GM12864 (cell line): ENCODE results near the gene GSK3A.

ENCODE experiments used
- DNase-seq: peaks from one replicate; pipeline ENCODE4 v3.0.0-alpha.2; 2011; ENCODE audit warnings: low read depth
- H3K4me3 ChIP-seq: 2 replicates; pipeline ENCODE4 v1.5.1; 2011; ENCODE audit warnings: mild to moderate bottlenecking, low read depth, low read length, control low read depth
- TF ChIP-seq, protein P1 (sequence below): IDR thresholded peaks from 2 replicates; pipeline ENCODE4 v1.5.1; 2011; ENCODE audit warnings: low read depth, mild to moderate bottlenecking, moderate library complexity, low read length, control low read depth, inconsistent platforms; ENCODE audit errors: missing control alignments

The GSK3A gene

DNA sequence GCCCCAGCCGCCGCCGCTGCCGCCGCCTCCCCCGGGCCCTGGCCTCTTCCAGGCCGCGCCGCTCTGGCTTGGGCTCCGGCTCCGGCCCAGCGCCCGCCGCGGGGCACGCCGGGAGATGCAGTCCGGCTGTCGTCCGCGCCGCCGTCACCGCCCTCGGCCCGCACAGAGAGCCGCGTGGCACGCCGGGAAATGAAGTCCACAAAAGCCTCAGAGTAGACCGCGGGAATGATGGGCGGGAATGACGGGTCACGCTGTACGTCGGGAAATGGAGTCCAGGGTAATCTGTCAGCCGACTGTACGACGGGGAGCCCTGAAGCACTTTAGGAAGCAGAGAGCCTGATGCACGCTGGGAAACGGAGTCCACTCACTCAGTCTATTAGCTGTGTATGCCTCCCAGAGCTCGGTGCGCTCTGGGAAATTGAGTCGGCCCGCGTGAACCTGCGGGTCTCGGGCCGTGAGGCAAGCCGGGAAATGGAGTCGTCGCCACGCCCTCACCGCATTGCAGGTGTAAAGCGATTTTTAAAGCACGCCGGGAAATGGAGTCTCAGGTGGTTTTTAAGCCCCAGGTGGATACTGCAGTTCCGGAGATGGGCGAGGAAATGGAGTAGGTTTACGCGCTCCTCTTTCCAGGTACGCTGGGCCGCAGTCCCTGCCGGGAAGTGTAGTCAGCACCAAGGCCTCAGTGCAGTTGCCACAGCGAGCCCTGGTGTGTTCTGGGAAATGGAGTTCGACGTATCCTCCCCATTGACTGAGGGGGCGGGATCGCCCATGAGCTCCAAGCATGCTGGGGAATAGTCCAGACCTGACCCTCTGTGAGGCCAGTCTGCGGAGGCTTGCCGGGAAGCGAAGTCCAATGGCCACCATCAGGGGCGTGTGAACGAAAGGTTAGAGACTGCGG, at the start of gene GSK3A:
GSK3A (minus strand) TSS at position 91 of the 898 bp plus-strand sequence. CDS start 137 bp downstream, outside the sequence.
- peak within 1 kb of the TSS; percentile 69 for H3K4me3 ChIP-seq
- TF ChIP-seq, protein P1, sequence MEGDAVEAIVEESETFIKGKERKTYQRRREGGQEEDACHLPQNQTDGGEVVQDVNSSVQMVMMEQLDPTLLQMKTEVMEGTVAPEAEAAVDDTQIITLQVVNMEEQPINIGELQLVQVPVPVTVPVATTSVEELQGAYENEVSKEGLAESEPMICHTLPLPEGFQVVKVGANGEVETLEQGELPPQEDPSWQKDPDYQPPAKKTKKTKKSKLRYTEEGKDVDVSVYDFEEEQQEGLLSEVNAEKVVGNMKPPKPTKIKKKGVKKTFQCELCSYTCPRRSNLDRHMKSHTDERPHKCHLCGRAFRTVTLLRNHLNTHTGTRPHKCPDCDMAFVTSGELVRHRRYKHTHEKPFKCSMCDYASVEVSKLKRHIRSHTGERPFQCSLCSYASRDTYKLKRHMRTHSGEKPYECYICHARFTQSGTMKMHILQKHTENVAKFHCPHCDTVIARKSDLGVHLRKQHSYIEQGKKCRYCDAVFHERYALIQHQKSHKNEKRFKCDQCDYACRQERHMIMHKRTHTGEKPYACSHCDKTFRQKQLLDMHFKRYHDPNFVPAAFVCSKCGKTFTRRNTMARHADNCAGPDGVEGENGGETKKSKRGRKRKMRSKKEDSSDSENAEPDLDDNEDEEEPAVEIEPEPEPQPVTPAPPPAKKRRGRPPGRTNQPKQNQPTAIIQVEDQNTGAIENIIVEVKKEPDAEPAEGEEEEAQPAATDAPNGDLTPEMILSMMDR = no peak
- peak; percentile 98 for DNase-seq

DNA sequence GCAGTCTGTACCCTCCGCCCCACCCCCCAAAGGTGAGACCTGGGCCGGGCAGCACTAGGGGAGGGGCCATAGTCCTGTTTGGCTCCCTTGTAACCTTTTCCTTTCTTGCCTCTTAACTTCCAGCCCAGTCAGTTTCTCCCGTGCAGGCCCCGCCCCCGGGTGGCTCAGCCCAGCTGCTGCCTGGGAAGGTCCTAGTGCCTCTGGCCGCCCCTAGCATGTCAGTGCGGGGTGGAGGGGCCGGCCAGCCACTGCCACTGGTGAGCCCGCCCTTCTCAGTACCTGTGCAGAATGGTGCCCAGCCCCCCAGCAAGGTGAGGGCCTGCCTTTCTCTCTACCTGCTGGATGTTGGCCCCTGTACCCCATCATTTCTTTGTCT, 49.0 kb upstream of the GSK3A start:
- H3K4me3 ChIP-seq = no peak overlapping the region
- DNase-seq = no peak
- TF ChIP-seq, protein P1 = no peak

DNA sequence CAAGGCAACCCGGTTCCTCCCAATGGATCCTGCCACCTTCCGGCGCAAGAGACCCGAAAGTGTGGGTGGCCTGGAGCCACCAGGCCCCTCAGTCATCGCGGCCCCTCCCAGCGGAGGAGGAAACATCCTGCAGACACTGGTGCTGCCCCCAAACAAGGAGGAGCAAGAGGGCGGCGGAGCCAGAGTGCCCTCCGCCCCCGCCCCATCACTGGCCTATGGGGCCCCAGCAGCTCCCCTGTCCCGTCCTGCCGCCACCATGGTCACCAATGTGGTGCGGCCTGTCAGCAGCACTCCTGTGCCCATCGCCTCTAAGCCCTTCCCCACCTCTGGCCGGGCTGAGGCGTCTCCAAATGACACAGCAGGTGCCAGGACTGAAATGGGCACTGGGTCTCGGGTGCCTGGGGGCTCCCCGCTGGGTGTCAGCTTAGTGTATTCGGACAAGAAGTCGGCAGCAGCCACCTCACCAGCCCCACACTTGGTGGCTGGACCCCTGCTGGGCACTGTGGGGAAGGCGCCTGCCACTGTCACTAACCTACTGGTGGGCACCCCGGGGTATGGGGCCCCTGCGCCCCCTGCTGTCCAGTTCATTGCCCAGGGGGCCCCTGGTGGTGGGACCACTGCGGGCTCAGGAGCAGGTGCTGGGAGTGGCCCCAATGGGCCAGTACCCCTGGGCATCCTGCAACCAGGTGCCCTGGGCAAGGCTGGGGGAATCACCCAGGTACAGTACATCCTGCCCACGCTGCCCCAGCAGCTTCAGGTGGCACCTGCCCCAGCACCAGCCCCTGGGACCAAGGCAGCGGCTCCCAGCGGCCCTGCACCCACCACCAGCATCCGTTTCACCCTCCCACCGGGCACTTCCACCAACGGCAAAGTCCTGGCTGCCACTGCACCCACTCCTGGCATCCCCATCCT, 48.4 kb upstream of the GSK3A start:
- no peak overlapping the region for H3K4me3 ChIP-seq
- DNase-seq = no peak
- TF ChIP-seq, protein P1 = peak; percentile 67

DNA sequence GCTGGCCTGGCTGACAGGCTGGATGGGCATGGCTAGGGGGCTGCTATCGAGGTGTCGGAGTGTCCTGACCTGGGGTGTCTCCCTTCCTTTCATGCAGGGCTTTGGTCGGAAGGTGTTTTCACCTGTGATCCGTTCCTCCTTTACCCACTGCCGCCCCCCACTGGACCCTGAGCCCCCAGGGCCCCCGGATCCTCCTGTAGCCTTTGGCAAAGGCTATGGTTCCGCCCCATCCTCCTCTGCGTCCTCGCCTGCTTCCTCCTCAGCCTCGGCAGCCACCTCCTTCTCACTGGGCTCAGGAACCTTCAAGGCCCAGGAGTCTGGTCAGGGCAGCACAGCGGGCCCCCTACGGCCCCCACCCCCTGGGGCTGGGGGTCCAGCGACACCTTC, 47.7 kb upstream of the GSK3A start:
- no peak overlapping the region for H3K4me3 ChIP-seq
- TF ChIP-seq, protein P1 = no peak
- DNase-seq = no peak

DNA sequence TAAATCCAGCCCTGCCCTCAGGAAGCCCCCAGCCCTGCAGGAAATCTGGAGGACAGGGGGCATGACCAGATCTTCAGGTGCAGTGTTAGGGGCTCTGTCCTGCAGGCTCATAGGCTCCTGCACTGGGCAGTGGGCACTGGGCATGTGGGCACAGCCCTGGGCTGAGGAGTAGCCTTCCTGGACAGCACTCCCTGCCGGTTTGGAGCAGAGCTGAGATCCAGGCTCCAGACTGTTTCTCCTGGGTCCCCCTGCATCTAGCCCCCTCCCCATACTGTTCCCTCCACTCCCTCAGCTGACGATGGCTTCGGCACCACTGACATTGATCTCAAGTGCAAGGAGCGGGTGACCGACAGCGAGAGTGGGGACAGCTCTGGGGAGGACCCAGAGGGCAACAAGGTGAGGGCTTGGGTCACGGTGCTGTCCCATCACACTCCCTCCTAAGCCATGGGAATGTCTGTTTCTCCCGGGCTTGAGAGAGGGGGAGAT, 47.2 kb upstream of the GSK3A start:
- no peak for DNase-seq
- no peak overlapping the region for H3K4me3 ChIP-seq
- TF ChIP-seq, protein P1 = no peak

DNA sequence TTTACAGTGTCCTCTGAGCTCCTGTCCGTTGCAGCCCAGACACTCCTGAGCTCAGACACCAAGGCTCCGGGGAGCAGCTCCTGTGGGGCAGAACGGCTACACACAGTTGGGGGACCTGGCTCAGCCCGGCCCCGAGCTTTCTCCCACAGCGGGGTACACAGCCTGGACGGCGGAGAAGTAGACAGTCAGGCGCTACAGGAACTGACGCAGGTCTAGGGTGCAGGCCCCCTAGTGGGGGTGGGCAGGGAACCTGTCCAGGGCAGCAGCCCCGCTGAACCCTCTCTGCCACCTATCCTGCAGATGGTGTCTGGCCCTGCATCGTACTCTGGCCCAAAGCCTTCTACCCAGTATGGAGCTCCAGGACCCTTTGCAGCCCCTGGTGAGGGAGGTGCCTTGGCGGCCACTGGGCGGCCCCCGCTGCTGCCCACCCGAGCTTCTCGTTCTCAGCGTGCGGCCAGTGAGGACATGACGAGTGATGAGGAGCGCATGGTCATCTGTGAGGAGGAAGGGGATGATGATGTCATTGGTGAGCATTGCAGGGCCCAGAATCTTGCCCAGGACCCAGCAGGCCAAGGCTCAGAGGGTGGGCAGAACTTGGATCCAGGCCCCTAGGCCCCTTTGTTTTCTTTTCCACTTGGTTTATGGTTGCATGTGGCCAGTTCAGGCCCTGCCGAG, 46.6 kb upstream of the GSK3A start:
- DNase-seq = no peak
- H3K4me3 ChIP-seq = no peak overlapping the region
- TF ChIP-seq, protein P1 = no peak
